Measurements from ENCODE around the gene CIROP.

The CIROP gene

GRCh38 chr14:23091294-23092225, 13.2 kb downstream of the CIROP start:
- Histone ChIP-seq H3K36me3 (ENCODE audit: control insufficient read depth, insufficient read depth, low read length) (peaks cover 6% of the 10 kb centered on the region), H3K4me3 (replicated peaks; ENCODE audit: low read depth, low read length) (no peak overlapping the region), H3K27me3 (replicated peaks; ENCODE audit: control insufficient read depth, insufficient read depth, low read length) (no peaks in the 10 kb centered on the region)
- no peak for DNase-seq (ENCODE audit: extremely low read depth, insufficient read length)
- TF ChIP-seq, protein P1, sequence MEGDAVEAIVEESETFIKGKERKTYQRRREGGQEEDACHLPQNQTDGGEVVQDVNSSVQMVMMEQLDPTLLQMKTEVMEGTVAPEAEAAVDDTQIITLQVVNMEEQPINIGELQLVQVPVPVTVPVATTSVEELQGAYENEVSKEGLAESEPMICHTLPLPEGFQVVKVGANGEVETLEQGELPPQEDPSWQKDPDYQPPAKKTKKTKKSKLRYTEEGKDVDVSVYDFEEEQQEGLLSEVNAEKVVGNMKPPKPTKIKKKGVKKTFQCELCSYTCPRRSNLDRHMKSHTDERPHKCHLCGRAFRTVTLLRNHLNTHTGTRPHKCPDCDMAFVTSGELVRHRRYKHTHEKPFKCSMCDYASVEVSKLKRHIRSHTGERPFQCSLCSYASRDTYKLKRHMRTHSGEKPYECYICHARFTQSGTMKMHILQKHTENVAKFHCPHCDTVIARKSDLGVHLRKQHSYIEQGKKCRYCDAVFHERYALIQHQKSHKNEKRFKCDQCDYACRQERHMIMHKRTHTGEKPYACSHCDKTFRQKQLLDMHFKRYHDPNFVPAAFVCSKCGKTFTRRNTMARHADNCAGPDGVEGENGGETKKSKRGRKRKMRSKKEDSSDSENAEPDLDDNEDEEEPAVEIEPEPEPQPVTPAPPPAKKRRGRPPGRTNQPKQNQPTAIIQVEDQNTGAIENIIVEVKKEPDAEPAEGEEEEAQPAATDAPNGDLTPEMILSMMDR (IDR thresholded peaks at IDR 0.05; ENCODE audit: insufficient read depth, low read length, poor library complexity, severe bottlenecking), result no peak

- Histone ChIP-seq H3K36me3 (ENCODE audit: control insufficient read depth, insufficient read depth, low read length) (peaks cover 8% of the 10 kb centered on the region), H3K27me3 (replicated peaks; ENCODE audit: control insufficient read depth, insufficient read depth, low read length) (no peaks in the 10 kb centered on the region), H3K4me3 (replicated peaks; ENCODE audit: low read depth, low read length) (no peak overlapping the region)
- TF ChIP-seq, protein P1 (IDR thresholded peaks at IDR 0.05; ENCODE audit: insufficient read depth, low read length, poor library complexity, severe bottlenecking), result no peak
- DNase-seq (ENCODE audit: extremely low read depth, insufficient read length), result no peak
Observed at GRCh38 chr14:23090254-23090636, 14.5 kb downstream of the CIROP start.

DNA sequence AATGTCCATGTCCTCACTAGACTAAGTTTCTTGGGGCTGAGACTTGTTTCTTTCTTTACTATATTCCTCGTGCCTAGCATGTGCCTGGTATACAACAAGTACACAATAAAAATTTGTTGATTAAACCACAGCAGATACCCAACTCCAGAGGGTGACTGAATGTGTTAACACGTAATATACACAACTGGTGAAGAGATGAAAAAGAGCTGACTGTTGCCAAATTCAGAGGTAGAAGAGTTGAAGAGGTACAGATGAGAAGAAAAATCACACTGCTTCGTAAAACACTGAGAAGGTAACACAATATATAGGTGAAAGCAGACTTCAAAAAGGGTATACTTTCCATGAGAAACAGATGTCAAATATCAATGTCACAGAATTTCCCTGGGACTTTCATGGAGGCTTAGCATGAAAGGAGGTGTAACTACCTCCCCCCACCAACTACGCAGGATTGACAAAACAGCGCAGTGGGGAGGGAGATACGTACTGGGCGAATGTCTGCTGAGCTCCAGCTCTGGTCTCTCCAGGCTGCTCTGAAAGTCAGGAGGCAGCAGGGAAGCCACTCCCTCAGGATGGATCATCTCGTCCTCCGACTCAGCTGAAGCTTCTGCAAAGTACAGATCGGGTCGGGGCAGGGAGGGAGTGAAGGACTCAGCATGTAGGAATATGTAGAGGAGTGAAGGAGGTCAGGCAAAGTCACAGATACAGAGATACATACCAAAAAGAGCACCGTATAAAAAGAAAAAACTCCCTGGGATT, 15.1 kb downstream of the CIROP start:
- Histone ChIP-seq H3K36me3 (ENCODE audit: control insufficient read depth, insufficient read depth, low read length) (peaks cover 8% of the 10 kb centered on the region), H3K27me3 (replicated peaks; ENCODE audit: control insufficient read depth, insufficient read depth, low read length) (no peaks in the 10 kb centered on the region), H3K4me3 (replicated peaks; ENCODE audit: low read depth, low read length) (no peak overlapping the region)
- TF ChIP-seq, protein P1 (IDR thresholded peaks at IDR 0.05; ENCODE audit: insufficient read depth, low read length, poor library complexity, severe bottlenecking), result no peak
- DNase-seq (ENCODE audit: extremely low read depth, insufficient read length), result no peak

DNA sequence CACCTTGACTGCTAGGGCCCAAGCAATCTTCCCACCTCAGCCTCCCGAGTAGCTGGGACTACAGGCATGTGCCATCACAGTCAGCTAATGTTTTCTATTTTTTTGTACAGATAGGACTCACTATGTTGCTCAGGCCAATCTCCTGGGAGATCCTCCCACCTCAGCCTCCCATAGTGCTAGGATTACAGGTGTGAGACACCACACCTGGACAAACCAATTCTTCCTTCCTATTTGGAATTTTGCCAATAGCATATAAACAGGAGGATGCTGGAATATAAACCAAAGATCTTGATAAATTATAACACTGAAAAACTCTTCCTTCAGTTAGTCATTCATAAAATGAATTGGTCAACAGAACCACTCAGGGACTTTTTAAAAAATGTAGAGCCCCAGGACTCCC, 18.2 kb downstream of the CIROP start:
- peaks cover 11% of the 10 kb centered on the region for H3K36me3 ChIP-seq (ENCODE audit: control insufficient read depth, insufficient read depth, low read length)
- no peaks in the 10 kb centered on the region for H3K27me3 ChIP-seq (replicated peaks; ENCODE audit: control insufficient read depth, insufficient read depth, low read length)
- DNase-seq (ENCODE audit: extremely low read depth, insufficient read length), result no peak
- TF ChIP-seq, protein P1 (IDR thresholded peaks at IDR 0.05; ENCODE audit: insufficient read depth, low read length, poor library complexity, severe bottlenecking), result no peak
- no peak overlapping the region for H3K4me3 ChIP-seq (replicated peaks; ENCODE audit: low read depth, low read length)

DNA sequence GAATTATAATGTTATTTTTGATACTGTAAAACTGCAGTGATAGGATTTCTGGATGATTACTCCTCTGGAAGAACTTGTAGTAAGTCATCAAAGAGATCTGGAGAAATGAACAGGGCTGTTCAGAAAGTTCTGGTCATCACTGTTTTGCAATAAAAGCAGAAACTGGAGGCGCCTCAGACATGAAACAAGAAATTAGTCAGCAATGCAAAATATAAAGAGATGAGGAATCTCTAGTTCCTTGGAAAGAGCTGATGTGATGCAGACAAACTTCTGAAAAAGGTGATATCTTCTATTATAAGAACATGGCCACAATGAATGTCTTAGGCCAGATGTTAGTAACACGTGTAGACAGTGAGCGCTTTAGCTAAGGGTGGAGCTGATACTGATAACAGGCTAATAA, 19.3 kb downstream of the CIROP start:
- Histone ChIP-seq H3K36me3 (ENCODE audit: control insufficient read depth, insufficient read depth, low read length) (peaks cover 11% of the 10 kb centered on the region), H3K27me3 (replicated peaks; ENCODE audit: control insufficient read depth, insufficient read depth, low read length) (no peaks in the 10 kb centered on the region), H3K4me3 (replicated peaks; ENCODE audit: low read depth, low read length) (no peak overlapping the region)
- no peak for DNase-seq (ENCODE audit: extremely low read depth, insufficient read length)
- TF ChIP-seq, protein P1 (IDR thresholded peaks at IDR 0.05; ENCODE audit: insufficient read depth, low read length, poor library complexity, severe bottlenecking), result no peak

Measured in GM06990 (cell line).